GM12878 (cell line): ENCODE measurements around the gene HK1. TPM values are rescaled to one million over a fixed set of nuclear protein-coding genes. Genes with fewer than 3 reads are reported as not detected.

Source experiments
- ATF2 ChIP-seq: IDR thresholded peaks from 2 replicates; pipeline ENCODE4 v1.6.1; 2012; ENCODE audit warnings: low read length, inconsistent platforms
- BHLHE40 ChIP-seq, 2 experiments: fragments of 450-650 bp in 1 of 2; IDR thresholded peaks; 2 replicates each; pipeline ENCODE4 v1.6.1; 2011 to 2017; ENCODE audit warnings: low read depth in 2 of 2, borderline replicate concordance in 1 of 2, improper control_type of control experiment in 1 of 2, low read length in 1 of 2, mild to moderate bottlenecking in 1 of 2
- CEBPB ChIP-seq, 2 experiments: fragments of 150-350 bp in 1 of 2; IDR thresholded peaks; 2 replicates each; pipeline ENCODE4 v1.6.1; 2012 to 2014; ENCODE audit warnings: low read depth in 2 of 2, low read length in 2 of 2, borderline replicate concordance in 1 of 2, inconsistent platforms in 1 of 2
- CHD4 ChIP-seq: fragments of 200-600 bp; sonication (generic); IDR thresholded peaks from 2 replicates; pipeline ENCODE4 v1.6.1; 2016; ENCODE audit warnings: mild to moderate bottlenecking
- DPF2 ChIP-seq: fragments of 450-650 bp; IDR thresholded peaks from 2 replicates; pipeline ENCODE4 v1.6.1; 2017; ENCODE audit warnings: mild to moderate bottlenecking
- EP300 ChIP-seq, 2 experiments: fragments of 150-350 bp in 1 of 2; IDR thresholded peaks; 2 replicates each; pipeline ENCODE4 v1.6.1; 2011 to 2012; ENCODE audit warnings: low read depth in 2 of 2, low read length in 2 of 2, borderline replicate concordance in 1 of 2, improper control_type of control experiment in 1 of 2, inconsistent platforms in 1 of 2; ENCODE audit not compliant: control insufficient read depth in 1 of 2
- HSF1 ChIP-seq: fragments of 150-350 bp; IDR thresholded peaks from 2 replicates; pipeline ENCODE4 v1.6.1; 2014; ENCODE audit warnings: mild to moderate bottlenecking, low read depth, low read length
- IKZF1 ChIP-seq: fragments of 450-650 bp; conservative IDR thresholded peaks from 2 replicates; pipeline ENCODE4 v1.6.1; 2017; ENCODE audit warnings: antibody characterized with exemption, mild to moderate bottlenecking
- JUNB ChIP-seq: IDR thresholded peaks from 2 replicates; pipeline ENCODE4 v1.6.1; 2016; ENCODE audit warnings: antibody characterized with exemption, mild to moderate bottlenecking
- MTA2 ChIP-seq: fragments of 450-650 bp; IDR thresholded peaks from 2 replicates; pipeline ENCODE4 v1.6.1; 2016; ENCODE audit warnings: low read depth, mild to moderate bottlenecking, moderate library complexity
- MYB ChIP-seq: fragments of 150-350 bp; IDR thresholded peaks from 2 replicates; pipeline ENCODE4 v1.6.1; 2014; ENCODE audit warnings: mild to moderate bottlenecking, low read depth, low read length, borderline replicate concordance
- MYC ChIP-seq: IDR thresholded peaks from 2 replicates; pipeline ENCODE4 v1.6.1; 2011; ENCODE audit warnings: mild to moderate bottlenecking, low read length, moderate library complexity, inconsistent platforms; ENCODE audit not compliant: insufficient read depth, insufficient replicate concordance, insufficient read length, severe bottlenecking
- NFXL1 ChIP-seq: fragments of 450-650 bp; IDR thresholded peaks from 2 replicates; pipeline ENCODE4 v1.6.1; 2017; ENCODE audit warnings: antibody characterized with exemption, mild to moderate bottlenecking, borderline replicate concordance
- RAD21 ChIP-seq: IDR thresholded peaks from 2 replicates; pipeline ENCODE4 v1.6.1; 2011; ENCODE audit warnings: mild to moderate bottlenecking, low read depth, low read length, moderate library complexity; ENCODE audit not compliant: insufficient read depth
- RB1 ChIP-seq: fragments of 450-650 bp; formaldehyde crosslinking; IDR thresholded peaks from 2 replicates; pipeline ENCODE4 v1.6.1; 2017; ENCODE audit warnings: mild to moderate bottlenecking, borderline replicate concordance
- RELA ChIP-seq: fragments of 450-650 bp; IDR thresholded peaks from 2 replicates; pipeline ENCODE4 v1.8.0; 2014; ENCODE audit warnings: borderline replicate concordance; ENCODE audit not compliant: partially characterized antibody
- RUNX3 ChIP-seq: IDR thresholded peaks from 2 replicates; pipeline ENCODE4 v1.6.1; 2012; ENCODE audit warnings: low read length, inconsistent platforms
- TBL1XR1 ChIP-seq: IDR thresholded peaks from 2 replicates; pipeline ENCODE4 v1.6.1; 2012; ENCODE audit warnings: low read depth, low read length, improper control_type of control experiment
- TCF12 ChIP-seq: IDR thresholded peaks from 2 replicates; pipeline ENCODE4 v1.6.1; 2011; ENCODE audit warnings: low read depth, mild to moderate bottlenecking, low read length
- TCF3 ChIP-seq: IDR thresholded peaks from 2 replicates; pipeline ENCODE4 v1.6.1; 2012; ENCODE audit warnings: low read depth, mild to moderate bottlenecking, low read length, borderline replicate concordance; ENCODE audit not compliant: insufficient read depth
- ZNF384 ChIP-seq: IDR thresholded peaks from 2 replicates; pipeline ENCODE4 v1.6.1; 2012; ENCODE audit warnings: low read depth, mild to moderate bottlenecking, low read length, improper control_type of control experiment, borderline replicate concordance
- polyA plus RNA-seq, 11 experiments: library from polyadenylated mRNA; depleted of rRNA in 4 of 11; unstranded in 6 of 11; stranded (reverse) in 5 of 11; fragments of >200 nt; fragmentation: Nextera tagmentation in 4 of 11; fragmentation: Illumina TruSeq in 1 of 11; extraction: Ambion mirVana in 4 of 11; extraction: Trizol in 1 of 11; gene quantifications; 1 replicate in 1 of 11; 2 replicates in 10 of 11; pipeline versions ENCODE4 v1.2.1 to v1.2.3, GENCODE V29; 2011 to 2016; ENCODE audit warnings: inconsistent platforms in 2 of 11, missing spikeins in 2 of 11, low read depth in 1 of 11
- total RNA-seq, 4 experiments: library from RNA; depleted of rRNA in 3 of 4; stranded (reverse); fragments of >200 nt in 3 of 4; fragmentation: Illumina TruSeq in 1 of 4; extraction: Trizol in 1 of 4; gene quantifications; 2 replicates each; pipeline versions ENCODE4 v1.2.1 to v1.2.3, GENCODE V29; 2013 to 2021
- TF ChIP-seq, protein P1 (sequence below): fragments of 450-650 bp; IDR thresholded peaks from 2 replicates; pipeline ENCODE4 v1.6.1; 2017; ENCODE audit warnings: low read depth, mild to moderate bottlenecking, moderate library complexity
- TF ChIP-seq, protein P2 (sequence below): fragments of 150-350 bp; IDR thresholded peaks from 2 replicates; pipeline ENCODE4 v1.6.1; 2016; ENCODE audit warnings: low read depth, low read length

HK1 gene
- total and polyA plus RNA-seq, 10 of the 15 experiments (the other 5 are each of a cell fraction or from before 2014, with no cell fraction given) = 3.4 to 77.3 (median 46.6) TPM

DNA sequence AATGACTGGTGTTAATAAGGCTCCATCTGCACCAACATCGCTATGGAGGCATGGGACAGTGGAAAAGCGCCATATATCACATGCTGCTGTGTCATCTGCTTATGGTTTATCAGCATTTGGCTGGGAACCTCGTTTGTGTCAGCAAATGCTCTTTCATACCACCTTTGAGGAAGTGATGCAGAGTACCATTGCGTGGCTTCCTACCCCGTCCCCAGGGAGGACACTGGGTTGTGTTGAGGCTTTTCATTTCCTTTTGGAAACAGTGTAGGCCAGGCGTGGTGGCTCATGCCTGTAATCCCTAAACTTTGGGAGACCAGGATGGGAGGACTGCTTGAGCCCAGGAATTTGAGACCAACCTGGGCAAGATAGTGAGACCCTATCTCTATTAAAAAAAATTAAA, 131.7 kb downstream of the HK1 start (continued):
- no peak for TF ChIP-seq JUNB
- no peak for TF ChIP-seq MTA2
- TF ChIP-seq, protein P1, sequence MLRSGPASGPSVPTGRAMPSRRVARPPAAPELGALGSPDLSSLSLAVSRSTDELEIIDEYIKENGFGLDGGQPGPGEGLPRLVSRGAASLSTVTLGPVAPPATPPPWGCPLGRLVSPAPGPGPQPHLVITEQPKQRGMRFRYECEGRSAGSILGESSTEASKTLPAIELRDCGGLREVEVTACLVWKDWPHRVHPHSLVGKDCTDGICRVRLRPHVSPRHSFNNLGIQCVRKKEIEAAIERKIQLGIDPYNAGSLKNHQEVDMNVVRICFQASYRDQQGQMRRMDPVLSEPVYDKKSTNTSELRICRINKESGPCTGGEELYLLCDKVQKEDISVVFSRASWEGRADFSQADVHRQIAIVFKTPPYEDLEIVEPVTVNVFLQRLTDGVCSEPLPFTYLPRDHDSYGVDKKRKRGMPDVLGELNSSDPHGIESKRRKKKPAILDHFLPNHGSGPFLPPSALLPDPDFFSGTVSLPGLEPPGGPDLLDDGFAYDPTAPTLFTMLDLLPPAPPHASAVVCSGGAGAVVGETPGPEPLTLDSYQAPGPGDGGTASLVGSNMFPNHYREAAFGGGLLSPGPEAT = no peak
- TF ChIP-seq NFXL1 = no peak
- TF ChIP-seq BHLHE40 (IDR thresholded peaks at IDR 0.05; ENCODE audit: borderline replicate concordance in 1 of 2, low read depth in 2 of 2, low read length in 1 of 2) = no peak
- TF ChIP-seq ATF2 = no peak
- no peak for TF ChIP-seq TCF12
- no peak for TF ChIP-seq DPF2
- TF ChIP-seq CHD4 = no peak
- no peak for TF ChIP-seq HSF1
- TF ChIP-seq, protein P2, sequence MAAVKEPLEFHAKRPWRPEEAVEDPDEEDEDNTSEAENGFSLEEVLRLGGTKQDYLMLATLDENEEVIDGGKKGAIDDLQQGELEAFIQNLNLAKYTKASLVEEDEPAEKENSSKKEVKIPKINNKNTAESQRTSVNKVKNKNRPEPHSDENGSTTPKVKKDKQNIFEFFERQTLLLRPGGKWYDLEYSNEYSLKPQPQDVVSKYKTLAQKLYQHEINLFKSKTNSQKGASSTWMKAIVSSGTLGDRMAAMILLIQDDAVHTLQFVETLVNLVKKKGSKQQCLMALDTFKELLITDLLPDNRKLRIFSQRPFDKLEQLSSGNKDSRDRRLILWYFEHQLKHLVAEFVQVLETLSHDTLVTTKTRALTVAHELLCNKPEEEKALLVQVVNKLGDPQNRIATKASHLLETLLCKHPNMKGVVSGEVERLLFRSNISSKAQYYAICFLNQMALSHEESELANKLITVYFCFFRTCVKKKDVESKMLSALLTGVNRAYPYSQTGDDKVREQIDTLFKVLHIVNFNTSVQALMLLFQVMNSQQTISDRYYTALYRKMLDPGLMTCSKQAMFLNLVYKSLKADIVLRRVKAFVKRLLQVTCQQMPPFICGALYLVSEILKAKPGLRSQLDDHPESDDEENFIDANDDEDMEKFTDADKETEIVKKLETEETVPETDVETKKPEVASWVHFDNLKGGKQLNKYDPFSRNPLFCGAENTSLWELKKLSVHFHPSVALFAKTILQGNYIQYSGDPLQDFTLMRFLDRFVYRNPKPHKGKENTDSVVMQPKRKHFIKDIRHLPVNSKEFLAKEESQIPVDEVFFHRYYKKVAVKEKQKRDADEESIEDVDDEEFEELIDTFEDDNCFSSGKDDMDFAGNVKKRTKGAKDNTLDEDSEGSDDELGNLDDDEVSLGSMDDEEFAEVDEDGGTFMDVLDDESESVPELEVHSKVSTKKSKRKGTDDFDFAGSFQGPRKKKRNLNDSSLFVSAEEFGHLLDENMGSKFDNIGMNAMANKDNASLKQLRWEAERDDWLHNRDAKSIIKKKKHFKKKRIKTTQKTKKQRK = no peak
- TF ChIP-seq CEBPB (IDR thresholded peaks at IDR 0.05; ENCODE audit: borderline replicate concordance in 1 of 2, low read depth in 2 of 2, low read length in 2 of 2) = no peak
- TF ChIP-seq TCF3 = no peak
- TF ChIP-seq RB1 = no peak
- no peak for TF ChIP-seq RAD21
- peak in 1 of 2 experiments; percentile 68; a peak in 1 of 4 replicates for TF ChIP-seq EP300 (IDR thresholded peaks at IDR 0.05; ENCODE audit: borderline replicate concordance in 1 of 2, control insufficient read depth in 1 of 2, low read depth in 2 of 2, low read length in 2 of 2)
- no peak for TF ChIP-seq RELA
- no peak for TF ChIP-seq ZNF384
- TF ChIP-seq IKZF1 = peak; percentile 70
- peak; percentile 55 for TF ChIP-seq RUNX3
- TF ChIP-seq TBL1XR1 = no peak
- no peak for TF ChIP-seq MYB
- TF ChIP-seq MYC = no peak
